ENCODE measurements around the gene PPARGC1A. TPM values are rescaled to one million over a fixed set of nuclear protein-coding genes. Genes with fewer than 3 reads are reported as not detected.

Gene PPARGC1A
- total RNA-seq, 1 donor from 2014 or later: 13.3 TPM

DNA sequence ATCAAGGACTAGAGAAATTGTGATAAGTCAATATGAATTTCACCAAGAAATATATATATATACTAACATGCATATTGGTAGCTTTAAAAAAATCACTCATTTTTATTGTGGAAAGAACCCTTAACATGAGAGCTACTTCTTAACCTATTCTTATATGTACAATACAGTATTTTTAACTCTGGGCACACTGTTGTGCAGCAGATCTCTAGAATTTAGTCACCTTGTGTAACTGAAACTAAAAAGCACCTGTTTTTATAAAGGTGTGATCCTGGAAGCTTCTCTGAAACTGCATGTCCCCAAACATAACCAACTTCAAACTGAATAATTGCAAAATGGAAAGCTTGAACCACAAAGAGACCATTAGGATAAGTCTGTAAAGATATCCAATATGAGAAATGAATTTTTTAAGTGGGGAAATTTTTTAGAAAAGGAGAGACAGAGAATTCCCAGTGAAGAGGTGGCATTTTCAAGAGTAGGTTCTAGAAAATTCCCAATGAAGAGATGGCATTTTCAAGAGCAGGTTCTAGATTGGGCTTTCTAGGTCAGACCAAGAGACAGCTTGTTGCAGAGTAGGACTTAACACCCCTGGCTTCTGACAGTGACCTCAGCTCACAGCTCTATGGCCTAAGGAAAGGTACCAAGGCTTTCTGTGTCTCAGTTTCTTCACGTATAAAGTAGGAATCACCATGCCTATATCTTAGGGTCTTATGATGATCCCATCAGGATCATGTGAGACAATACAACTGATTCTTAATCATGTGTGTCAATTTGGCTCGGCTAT is 22.0 kb upstream of the PPARGC1A start:
- no peak for DNase-seq (ENCODE audit: low spot score)

DNA sequence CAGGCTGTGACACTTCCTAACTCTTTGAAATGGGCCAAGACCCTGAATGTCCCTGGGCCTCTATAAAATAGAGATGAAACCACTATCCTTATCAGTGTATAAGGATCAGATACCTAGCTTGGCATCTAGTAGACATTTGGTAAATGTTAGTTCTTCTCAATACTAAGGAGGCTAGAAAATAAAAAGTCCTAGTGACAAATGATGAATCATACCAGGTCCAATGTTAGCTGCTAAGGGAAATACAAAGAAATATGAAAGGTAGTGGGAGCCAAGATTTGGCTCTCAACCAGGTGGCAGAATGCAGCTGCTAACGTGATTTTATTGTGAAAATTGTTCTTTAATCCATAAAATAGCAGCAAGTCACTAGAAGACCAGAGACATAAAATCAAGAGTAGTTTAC is 19.8 kb upstream of the PPARGC1A start:
- no peak for DNase-seq (ENCODE audit: low spot score)

DNA sequence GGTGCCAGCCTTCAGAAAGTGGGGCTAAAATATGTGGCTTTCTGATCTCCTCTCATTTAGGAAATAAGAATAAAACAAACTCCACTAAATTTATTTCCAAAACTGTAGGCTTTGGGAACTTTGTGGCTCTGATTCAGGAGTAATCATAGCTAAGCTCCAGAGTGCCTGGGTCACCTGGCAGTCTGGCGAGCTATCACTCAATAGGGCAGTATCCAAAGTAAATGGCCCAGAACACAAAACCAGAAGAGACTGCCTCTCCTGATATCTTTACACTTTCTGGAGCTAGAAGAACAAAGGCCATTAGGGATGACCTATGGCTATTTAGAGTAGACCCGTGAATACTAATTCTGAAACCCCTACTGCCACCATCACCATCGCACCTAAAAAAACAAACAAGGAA is 17.0 kb upstream of the PPARGC1A start:
- no peak for DNase-seq (ENCODE audit: low spot score)

DNA sequence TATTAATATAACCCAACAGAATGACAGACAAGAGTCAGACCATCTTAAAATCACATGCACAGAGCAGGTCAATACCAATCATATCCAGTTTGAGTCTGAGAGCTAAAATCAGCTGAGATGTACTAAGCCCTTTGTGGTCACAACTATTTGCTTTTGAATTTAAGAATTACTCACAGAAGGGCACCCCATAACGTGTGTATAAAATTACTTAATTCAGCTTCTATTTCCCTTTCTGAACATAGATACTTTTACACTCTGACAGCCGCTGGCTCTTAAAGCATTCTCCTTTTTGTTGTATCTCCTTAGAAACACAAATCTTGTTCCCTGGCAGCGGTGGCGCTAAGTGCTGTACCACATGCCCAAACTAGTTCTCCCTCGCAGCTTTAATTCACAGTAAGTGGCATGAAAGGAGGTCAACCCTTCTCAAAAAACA is 14.8 kb upstream of the PPARGC1A start:
- DNase-seq (ENCODE audit: low spot score): no peak

DNA sequence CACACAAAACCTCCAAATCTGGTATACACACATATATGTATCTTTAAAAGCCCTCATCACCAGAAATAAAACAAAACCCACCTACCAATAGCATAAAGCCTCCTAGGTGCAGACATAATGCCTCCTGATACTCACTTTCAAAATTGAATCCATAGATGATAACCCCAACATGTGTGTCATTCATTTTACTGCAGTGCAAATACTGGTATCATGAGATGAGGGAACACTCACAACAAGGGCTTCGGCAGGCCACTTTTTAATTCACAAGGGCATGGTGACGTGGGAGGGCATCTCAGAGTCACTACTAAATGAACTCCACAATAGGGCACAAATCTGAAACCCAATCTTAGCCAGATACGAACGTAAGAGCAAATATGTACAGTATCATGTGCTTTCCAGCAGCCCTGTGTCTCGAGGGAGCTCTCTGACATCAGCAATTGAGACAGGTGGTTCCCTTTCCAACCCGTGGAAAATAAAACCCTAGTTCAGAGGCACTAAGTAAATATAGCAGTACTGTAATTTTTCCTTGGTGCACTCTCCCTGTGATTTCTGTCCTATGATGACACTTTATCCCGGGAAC is 14.1 kb upstream of the PPARGC1A start:
- DNase-seq (ENCODE audit: low spot score): no peak

DNA sequence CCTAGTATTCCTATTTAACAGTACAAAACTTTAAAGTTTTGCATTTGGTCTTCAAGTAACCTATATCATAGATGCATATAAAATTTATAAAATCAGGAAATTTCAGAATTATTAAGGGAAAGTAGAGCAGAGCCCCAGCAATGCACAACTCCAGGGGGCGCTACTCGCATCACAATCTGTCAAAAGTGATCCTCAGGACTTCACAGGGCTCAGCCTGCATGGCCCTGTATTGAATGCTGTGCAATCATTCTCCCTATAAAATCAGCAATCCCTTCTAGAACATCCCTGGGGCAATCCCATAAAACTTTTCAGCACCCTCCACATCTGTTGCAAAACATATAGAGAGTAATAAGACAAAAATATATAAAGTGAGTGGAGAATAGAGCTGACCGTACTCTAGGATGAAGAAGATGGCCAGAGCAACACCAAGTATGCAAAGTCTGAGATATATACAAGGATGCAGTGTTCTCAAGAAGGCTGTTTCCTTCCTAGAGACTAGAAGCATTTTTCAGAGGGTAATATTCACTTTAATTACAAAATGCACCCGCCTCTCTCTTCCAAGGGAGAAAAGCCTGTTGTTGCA is 12.5 kb upstream of the PPARGC1A start:
- no peak for DNase-seq (ENCODE audit: low spot score)

- DNase-seq (ENCODE audit: low spot score): no peak
These were observed 10.8 kb upstream of the PPARGC1A start for GRCh38 chr4:23900636-23901035.

GRCh38 chr4:23899565-23899964 is 9.7 kb upstream of the PPARGC1A start:
- no peak for DNase-seq (ENCODE audit: low spot score)

GRCh38 chr4:23897564-23898109 is 7.8 kb upstream of the PPARGC1A start:
- DNase-seq (ENCODE audit: low spot score): no peak

DNA sequence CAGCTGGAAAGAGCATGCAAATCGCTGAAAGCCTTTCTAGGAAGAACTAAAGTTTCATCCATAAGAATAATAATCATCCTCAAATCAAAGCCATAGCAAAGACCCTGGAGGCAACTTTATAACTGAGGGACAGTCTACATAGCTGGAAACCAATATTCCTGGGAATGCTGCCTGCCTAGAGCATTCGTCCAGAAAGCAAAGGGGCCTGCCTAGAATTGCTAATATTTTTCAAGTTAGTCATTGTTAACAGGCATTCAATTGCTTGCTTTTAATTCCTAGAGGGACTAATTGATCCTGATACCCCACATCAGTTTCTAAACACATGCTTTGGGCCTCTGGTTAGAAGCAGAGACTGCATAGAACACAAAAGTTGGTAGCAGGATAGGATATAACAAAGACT is 4.2 kb upstream of the PPARGC1A start:
- DNase-seq (ENCODE audit: low spot score): no peak

DNA sequence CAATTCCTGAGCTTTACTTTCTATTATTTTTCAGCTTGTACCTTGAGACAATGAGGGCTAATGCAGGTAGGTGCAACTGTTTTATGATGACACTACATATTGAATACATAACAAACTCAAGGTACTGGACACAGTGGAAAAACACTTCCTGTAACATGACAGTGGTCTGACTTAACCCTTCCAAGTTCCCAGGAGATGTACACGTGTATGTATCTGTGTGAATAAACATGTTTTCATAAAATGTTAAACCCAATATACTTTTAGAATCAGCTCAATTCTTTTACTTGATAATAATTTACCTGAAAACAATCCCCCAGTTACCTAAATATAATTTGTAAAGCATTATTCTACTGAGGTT is 1.2 kb upstream of the PPARGC1A start:
- no peak for DNase-seq (ENCODE audit: low spot score)

DNA sequence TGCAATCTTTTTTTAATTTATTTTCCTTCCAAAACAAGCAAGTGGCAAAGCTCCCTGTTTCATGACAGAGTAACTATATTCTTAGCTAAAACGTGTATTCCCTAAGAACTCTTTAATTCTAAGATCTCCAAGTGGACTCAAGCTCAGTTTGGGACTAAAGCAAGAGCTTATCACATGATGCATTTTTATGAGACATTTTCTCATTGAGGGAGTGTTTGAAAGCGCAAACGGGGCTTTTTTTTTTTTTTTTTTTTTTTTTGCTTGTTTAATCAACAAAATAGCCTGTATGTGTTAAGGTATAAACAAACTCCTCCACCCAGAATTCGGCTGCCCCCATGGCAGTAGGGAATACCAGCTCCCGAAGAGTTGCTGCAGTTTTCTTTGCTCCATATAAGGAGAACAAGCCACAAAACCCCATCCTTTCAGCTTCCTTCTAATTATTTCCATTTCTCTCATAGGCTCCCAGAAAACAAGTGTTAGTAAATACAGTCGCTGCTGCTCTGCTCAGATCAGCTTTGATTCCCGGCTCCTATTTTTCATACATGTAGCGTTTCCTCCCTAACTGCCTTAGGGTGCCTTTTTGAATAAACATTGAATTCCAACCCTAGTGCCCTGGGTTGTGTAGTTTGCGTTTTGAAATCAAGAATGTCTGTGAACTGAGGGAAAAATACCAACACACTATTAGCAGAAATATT is 669 bp upstream of the PPARGC1A start:
- no peak for DNase-seq (ENCODE audit: low spot score)

- DNase-seq (ENCODE audit: low spot score): no peak
These were observed 456 bp downstream of the PPARGC1A start for GRCh38 chr4:23889391-23889790.

DNA sequence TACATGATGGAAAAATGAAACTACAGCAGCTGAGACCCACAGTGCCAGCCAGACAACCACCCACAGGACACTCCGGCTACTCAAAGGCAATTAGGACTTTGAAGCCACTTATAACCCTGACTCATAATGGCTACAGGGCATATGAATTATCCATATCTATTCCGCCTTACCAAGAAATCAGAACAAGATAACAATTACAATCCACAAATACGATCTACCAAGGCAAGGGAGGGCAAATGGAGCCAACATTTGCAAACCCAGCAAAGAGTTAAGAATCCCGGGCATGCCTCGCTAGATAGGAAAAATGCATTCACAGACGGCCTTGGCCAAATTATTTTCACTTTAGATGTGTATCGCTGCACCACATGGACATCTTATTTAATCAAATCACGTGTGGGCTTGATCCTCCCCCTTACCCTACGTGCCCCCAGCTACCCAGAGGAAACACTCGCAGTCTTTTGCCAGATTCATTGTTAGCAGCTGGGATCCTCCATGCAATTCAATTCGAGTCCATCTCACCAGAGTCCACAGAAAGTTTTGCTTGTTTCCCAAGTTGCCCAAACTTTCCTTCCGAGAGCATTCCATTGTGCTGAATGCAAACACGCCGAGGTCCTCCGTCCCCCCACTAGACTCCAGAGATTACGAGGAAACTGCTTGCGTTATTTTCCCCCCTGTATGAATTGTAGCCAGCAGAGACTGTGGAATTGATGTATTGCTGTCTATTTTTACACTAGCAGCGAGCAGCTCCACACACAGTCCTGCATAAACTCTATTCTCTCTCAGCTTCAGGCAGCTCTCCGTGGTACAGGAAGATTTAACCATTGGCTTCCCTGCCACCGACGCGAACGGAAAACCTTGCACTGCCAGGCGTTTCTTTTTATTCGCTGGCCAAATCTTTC is 1.2 kb downstream of the PPARGC1A start:
- DNase-seq (ENCODE audit: low spot score): no peak

DNA sequence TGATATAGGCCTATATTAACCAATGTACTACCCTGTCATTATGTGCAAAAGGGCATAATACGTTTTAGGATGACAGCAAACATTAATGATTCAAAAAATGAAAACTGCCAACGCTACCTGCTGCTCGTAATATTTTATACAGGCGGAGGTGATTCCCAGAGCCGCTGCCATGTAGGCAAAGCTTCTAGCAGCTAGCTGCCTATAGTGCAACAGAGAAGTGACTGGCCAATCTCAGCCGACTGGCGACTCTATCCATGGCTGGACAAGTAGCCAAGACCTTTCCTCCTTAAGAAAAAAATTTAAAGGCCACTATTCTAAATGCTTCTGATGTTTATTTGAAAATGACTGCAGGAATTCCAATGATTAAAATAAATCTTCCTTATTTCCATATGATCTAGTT is 1.9 kb downstream of the PPARGC1A start:
- no peak for DNase-seq (ENCODE audit: low spot score)

DNA sequence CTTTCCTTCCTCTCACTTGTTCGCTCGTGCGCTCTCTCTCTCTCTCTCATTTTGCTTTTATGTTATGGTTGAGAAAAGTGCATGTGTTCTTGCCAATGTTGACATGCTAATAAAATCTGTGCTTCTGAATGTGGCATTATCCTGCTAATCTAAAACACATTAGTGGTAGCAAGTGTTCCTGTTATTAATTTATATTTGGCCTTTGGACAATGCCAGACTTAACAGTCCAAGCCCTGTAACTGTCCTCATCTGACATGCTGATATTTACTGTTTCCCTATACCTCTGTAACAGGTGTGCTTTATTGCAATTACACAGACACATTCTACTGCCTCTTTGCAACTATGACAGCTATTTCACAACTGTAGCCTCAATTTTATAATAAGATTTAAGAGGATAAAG is 2.7 kb downstream of the PPARGC1A start:
- DNase-seq (ENCODE audit: low spot score): no peak

DNA sequence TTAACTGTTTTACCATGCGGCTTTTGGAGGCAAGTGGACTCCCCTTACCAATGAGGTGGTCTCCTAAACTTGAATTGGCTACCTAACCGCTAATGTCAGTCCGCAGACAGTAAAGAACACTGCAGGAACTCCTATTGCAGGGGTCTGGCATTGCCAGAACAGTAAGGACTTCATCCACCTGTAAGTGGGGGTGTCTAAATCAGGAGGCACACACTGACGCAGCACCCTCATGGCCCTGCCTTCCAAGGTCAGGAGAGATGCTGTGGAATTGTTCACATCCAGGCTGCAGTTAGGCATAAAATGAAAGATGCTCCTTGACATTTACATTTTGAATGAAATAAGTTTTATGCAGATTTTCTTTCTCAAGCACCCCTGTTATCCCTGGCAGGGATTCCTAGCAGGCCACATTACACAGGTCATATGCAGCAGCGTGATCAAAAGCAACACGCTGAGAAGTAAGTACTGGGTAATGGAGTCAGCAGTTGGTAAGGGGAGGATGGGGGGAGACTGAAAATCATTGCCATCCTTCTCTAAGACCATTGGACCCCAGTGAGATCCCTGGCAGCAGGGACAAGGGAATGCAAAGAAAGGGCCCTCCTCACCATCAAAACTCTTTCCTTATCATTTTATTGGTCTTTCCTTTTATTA is 3.8 kb downstream of the PPARGC1A start:
- DNase-seq (ENCODE audit: low spot score): no peak

DNA sequence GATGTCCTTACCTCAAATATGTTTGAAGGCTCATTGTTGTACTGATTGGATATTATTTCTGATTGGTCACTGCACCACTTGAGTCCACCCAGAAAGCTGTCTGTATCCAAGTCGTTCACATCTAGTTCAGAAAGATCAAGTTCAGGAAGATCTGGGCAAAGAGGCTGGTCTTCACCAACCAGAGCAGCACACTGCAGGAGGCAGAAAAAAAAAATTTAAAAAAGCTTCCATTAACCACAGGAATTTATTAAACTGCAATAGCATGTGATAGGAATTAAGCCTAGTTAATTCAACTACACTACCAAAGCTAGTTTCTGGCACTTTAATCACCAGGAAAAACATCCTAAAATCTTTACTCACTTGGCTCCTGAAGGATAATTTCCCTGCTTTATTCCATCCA is 5.1 kb downstream of the PPARGC1A start:
- DNase-seq (ENCODE audit: low spot score): no peak

GRCh38 chr4:23884261-23884660 is 5.6 kb downstream of the PPARGC1A start:
- DNase-seq (ENCODE audit: low spot score): no peak

- DNase-seq (ENCODE audit: low spot score): no peak
These were observed 6.8 kb downstream of the PPARGC1A start for GRCh38 chr4:23882976-23883531.
